ENCODE measurements around the gene PRPF4.
"Not testable (repeated sequence)": the region's sequence is repeated elsewhere in the genome, so short reads cannot be mapped to it uniquely, and the experiment has no call there.

The PRPF4 gene

GRCh38 chr9:113275157-113276131 is at the start of gene PRPF4, which contains the start of gene CDC26:
PRPF4 (plus strand) TSS chr9:113275658; CDS start chr9:113275744, 86 bp downstream.
CDC26 (minus strand) TSS chr9:113275572; CDS start chr9:113272507, 3,065 bp downstream.
- peak; percentile 90 to 92 for DNase-seq (ENCODE audit: low read depth in 2 of 2)

- DNase-seq (ENCODE audit: low read depth in 2 of 2), result no peak
Observed at GRCh38 chr9:113227436-113227835, 48.0 kb upstream of the PRPF4 start.

GRCh38 chr9:113228130-113228665 is 47.3 kb upstream of the PRPF4 start:
- DNase-seq (ENCODE audit: low read depth in 2 of 2), result no peak

GRCh38 chr9:113231701-113232100 is 43.8 kb upstream of the PRPF4 start:
- DNase-seq (ENCODE audit: low read depth in 2 of 2), result no peak

GRCh38 chr9:113235701-113236255 is 39.7 kb upstream of the PRPF4 start:
- not testable (repeated sequence) for DNase-seq (ENCODE audit: low read depth in 2 of 2)

- no peak for DNase-seq (ENCODE audit: low read depth in 2 of 2)
Observed at GRCh38 chr9:113237026-113237425, 38.4 kb upstream of the PRPF4 start.

- no peak for DNase-seq (ENCODE audit: low read depth in 2 of 2)
Observed at GRCh38 chr9:113238202-113238858, 37.1 kb upstream of the PRPF4 start.

- DNase-seq (ENCODE audit: low read depth in 2 of 2), result no peak
Observed at GRCh38 chr9:113238859-113239232, 36.6 kb upstream of the PRPF4 start.

- DNase-seq (ENCODE audit: low read depth in 2 of 2), result no peak
Observed at GRCh38 chr9:113241161-113241560, 34.3 kb upstream of the PRPF4 start.

GRCh38 chr9:113244556-113244955 is 30.9 kb upstream of the PRPF4 start:
- DNase-seq (ENCODE audit: low read depth in 2 of 2), result no peak

GRCh38 chr9:113245894-113246293 is 29.6 kb upstream of the PRPF4 start:
- DNase-seq (ENCODE audit: low read depth in 2 of 2), result no peak

GRCh38 chr9:113246928-113247327 is 28.5 kb upstream of the PRPF4 start:
- no peak for DNase-seq (ENCODE audit: low read depth in 2 of 2)

- no peak for DNase-seq (ENCODE audit: low read depth in 2 of 2)
Observed at GRCh38 chr9:113247640-113248039, 27.8 kb upstream of the PRPF4 start.

- not testable (repeated sequence) for DNase-seq (ENCODE audit: low read depth in 2 of 2)
Observed at GRCh38 chr9:113249661-113250060, 25.8 kb upstream of the PRPF4 start.

GRCh38 chr9:113250807-113251206 is 24.7 kb upstream of the PRPF4 start:
- DNase-seq (ENCODE audit: low read depth in 2 of 2), result no peak

- no peak for DNase-seq (ENCODE audit: low read depth in 2 of 2)
Observed at GRCh38 chr9:113254991-113255390, 20.5 kb upstream of the PRPF4 start.

GRCh38 chr9:113255438-113255837 is 20.0 kb upstream of the PRPF4 start:
- no peak for DNase-seq (ENCODE audit: low read depth in 2 of 2)

GRCh38 chr9:113257863-113258262 is 17.6 kb upstream of the PRPF4 start:
- DNase-seq (ENCODE audit: low read depth in 2 of 2), result no peak

- DNase-seq (ENCODE audit: low read depth in 2 of 2), result no peak
Observed at GRCh38 chr9:113258282-113258681, 17.2 kb upstream of the PRPF4 start.

GRCh38 chr9:113261917-113262671 is 13.4 kb upstream of the PRPF4 start:
- no peak for DNase-seq (ENCODE audit: low read depth in 2 of 2)

GRCh38 chr9:113266174-113266573 is 9.3 kb upstream of the PRPF4 start:
- DNase-seq (ENCODE audit: low read depth in 2 of 2), result no peak

Measured in stimulated activated CD8-positive, alpha-beta memory T cell treated with anti-CD3 and anti-CD28 coated beads, Interleukin-2, amount 100 ng/mL, for 1 hour (primary cell).